ENCODE results near the gene VSIG10L. TPM values are rescaled to one million over a fixed set of nuclear protein-coding genes. Genes with fewer than 3 reads are reported as not detected.
A peak's percentile ranks its signal among the peaks of the same experiment; 100 is the strongest.

Gene VSIG10L
- total RNA-seq, 2 experiments from 2014 or later = 0.09 to 1.6 TPM

- Histone ChIP-seq H3K4me1 (ENCODE audit: insufficient read depth, low read length, poor library complexity, severe bottlenecking) (no peaks in the 10 kb centered on the region), H3K79me2 (ENCODE audit: insufficient read depth, low read depth, low read length) (no peaks in the 10 kb centered on the region), H2AFZ (ENCODE audit: low read length) (no peak overlapping the region), H3K4me2 (ENCODE audit: low read length) (no peak overlapping the region), H4K20me1 (ENCODE audit: insufficient read depth, low read length) (no peaks in the 10 kb centered on the region), H3K36me3 (ENCODE audit: insufficient read depth, low read length) (no peaks in the 10 kb centered on the region), H3K4me3 (ENCODE audit: low read depth, low read length, poor library complexity, severe bottlenecking) (no peak overlapping the region), H3K9me3 (ENCODE audit: low read length) (no peaks in the 10 kb centered on the region), H3K27ac (ENCODE audit: low read depth, low read length, poor library complexity, severe bottlenecking) (no peak overlapping the region), H3K9me2 (ENCODE audit: insufficient read depth, low read length) (no peaks in the 10 kb centered on the region)
- ChIA-PET POLR2A (no interaction called here), CTCF (ENCODE audit: unreplicated experiment) (no interaction called here)
- no peak for TF ChIP-seq CTCF (conservative IDR thresholded peaks at IDR 0.05; ENCODE audit: low read length)
- no peak for TF ChIP-seq EZH2phosphoT487 (IDR thresholded peaks at IDR 0.05; ENCODE audit: borderline replicate concordance, low read depth, low read length)
- intact Hi-C loops (cut with micrococcal nuclease; ENCODE audit: unreplicated experiment) = no loop called here
- BruUV-seq (replicated peaks) = no TSS peak
- no peak for DNase-seq (ENCODE audit: low spot score)
Measured at GRCh38 chr19:51347209-51347928, 5.4 kb upstream of the VSIG10L start.

DNA sequence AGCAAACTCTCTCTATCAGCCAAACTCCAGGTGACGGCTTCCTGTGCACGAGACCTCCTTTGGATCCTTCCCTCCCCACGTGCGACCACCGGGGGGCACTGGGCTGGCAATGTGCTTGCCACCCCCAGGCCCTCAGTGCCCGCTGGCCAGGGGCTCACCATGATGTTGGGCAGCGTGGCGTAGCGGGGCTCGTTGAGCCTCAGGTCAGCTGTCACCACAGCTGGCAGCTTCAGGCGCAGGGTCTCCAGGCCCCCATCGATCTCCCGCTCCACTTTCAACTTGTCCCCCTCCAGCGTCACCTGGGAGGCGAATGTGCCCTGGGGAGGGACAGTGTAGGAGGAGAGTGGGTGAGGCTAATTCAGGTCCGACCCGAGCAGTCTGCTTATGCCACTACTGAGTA is 4.8 kb upstream of the VSIG10L start:
- Histone ChIP-seq H3K36me3 (ENCODE audit: insufficient read depth, low read length) (no peaks in the 10 kb centered on the region), H2AFZ (ENCODE audit: low read length) (no peak overlapping the region), H3K4me3 (ENCODE audit: low read depth, low read length, poor library complexity, severe bottlenecking) (no peak overlapping the region), H3K4me1 (ENCODE audit: insufficient read depth, low read length, poor library complexity, severe bottlenecking) (no peaks in the 10 kb centered on the region), H3K79me2 (ENCODE audit: insufficient read depth, low read depth, low read length) (no peaks in the 10 kb centered on the region), H3K9me3 (ENCODE audit: low read length) (no peaks in the 10 kb centered on the region), H3K9me2 (ENCODE audit: insufficient read depth, low read length) (no peaks in the 10 kb centered on the region), H3K27ac (ENCODE audit: low read depth, low read length, poor library complexity, severe bottlenecking) (no peak overlapping the region), H3K4me2 (ENCODE audit: low read length) (no peak overlapping the region), H4K20me1 (ENCODE audit: insufficient read depth, low read length) (no peaks in the 10 kb centered on the region)
- intact Hi-C loops (cut with micrococcal nuclease; ENCODE audit: unreplicated experiment) = no loop called here
- DNase-seq (ENCODE audit: low spot score) = no peak
- ChIA-PET CTCF (ENCODE audit: unreplicated experiment) (no interaction called here), POLR2A (no interaction called here)
- no TSS peak for BruUV-seq (replicated peaks)
- TF ChIP-seq EZH2phosphoT487 (IDR thresholded peaks at IDR 0.05; ENCODE audit: borderline replicate concordance, low read depth, low read length) (no peak), CTCF (conservative IDR thresholded peaks at IDR 0.05; ENCODE audit: low read length) (peak; percentile 44; the same call in 1 of the 2 replicates)

DNA sequence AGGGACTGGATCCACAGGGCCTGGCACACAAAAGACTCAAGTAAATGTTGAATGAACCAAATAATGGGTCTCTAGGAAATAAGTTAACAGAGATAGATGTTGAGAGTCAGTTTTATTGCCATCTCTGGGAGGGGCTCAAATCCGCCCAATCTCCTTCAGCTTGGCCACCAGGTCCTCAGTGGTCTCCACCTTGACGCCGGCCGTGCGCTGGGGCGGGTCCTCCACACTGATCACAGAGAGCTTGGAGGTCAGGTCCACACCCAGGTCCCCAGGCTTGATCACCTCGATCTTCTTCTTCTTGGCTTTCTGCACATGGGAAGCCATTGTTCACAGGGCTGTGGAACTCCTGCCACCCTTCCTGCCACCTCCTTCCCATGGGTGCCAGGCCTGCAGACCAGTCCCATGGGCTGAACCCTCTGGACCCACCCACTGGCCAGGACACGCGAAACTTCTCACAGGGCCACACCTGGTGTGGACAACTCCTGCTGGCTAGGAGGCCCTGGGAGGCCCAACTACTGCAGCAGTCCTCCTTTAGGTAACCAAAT is 3.2 kb upstream of the VSIG10L start:
- BruUV-seq (replicated peaks) = no TSS peak
- DNase-seq (ENCODE audit: low spot score) = no peak
- POLR2A ChIA-PET = interaction anchor here (0.7 kb wide), 1 partner anchor 350 kb away, joined by 3 read pairs; no protein-coding TSS in a partner anchor

More for the DNA sequence above, 3.2 kb upstream of the VSIG10L start:
- H3K9me3 ChIP-seq (ENCODE audit: low read length) = no peaks in the 10 kb centered on the region
- intact Hi-C loops (cut with micrococcal nuclease; ENCODE audit: unreplicated experiment) = no loop called here
- CTCF ChIA-PET (ENCODE audit: unreplicated experiment) = no interaction called here
- H3K36me3 ChIP-seq (ENCODE audit: insufficient read depth, low read length) = no peaks in the 10 kb centered on the region
- TF ChIP-seq CTCF (conservative IDR thresholded peaks at IDR 0.05; ENCODE audit: low read length) = no peak
- no peak for TF ChIP-seq EZH2phosphoT487 (IDR thresholded peaks at IDR 0.05; ENCODE audit: borderline replicate concordance, low read depth, low read length)
- no peaks in the 10 kb centered on the region for H4K20me1 ChIP-seq (ENCODE audit: insufficient read depth, low read length)
- H3K4me2 ChIP-seq (ENCODE audit: low read length) = no peak overlapping the region
- no peaks in the 10 kb centered on the region for H3K79me2 ChIP-seq (ENCODE audit: insufficient read depth, low read depth, low read length)
- H3K9me2 ChIP-seq (ENCODE audit: insufficient read depth, low read length) = no peaks in the 10 kb centered on the region
- no peak overlapping the region for H3K27ac ChIP-seq (ENCODE audit: low read depth, low read length, poor library complexity, severe bottlenecking)
- H3K4me3 ChIP-seq (ENCODE audit: low read depth, low read length, poor library complexity, severe bottlenecking) = no peak overlapping the region
- H3K4me1 ChIP-seq (ENCODE audit: insufficient read depth, low read length, poor library complexity, severe bottlenecking) = no peaks in the 10 kb centered on the region
- no peak overlapping the region for H2AFZ ChIP-seq (ENCODE audit: low read length)
